Jurkat, Clone E6-1 (cell line): Measurements from ENCODE around the gene ZFHX3.

Source experiments
- DNase-seq: peaks from one replicate; pipeline ENCODE4 v3.0.0-alpha.2; 2011; ENCODE audit warnings: low read depth, low spot score
- H3K4me3 ChIP-seq: 2 replicates; pipeline ENCODE4 v1.5.1; 2011; ENCODE audit warnings: mild to moderate bottlenecking, low read length, control low read depth, moderate library complexity

Gene ZFHX3

DNA sequence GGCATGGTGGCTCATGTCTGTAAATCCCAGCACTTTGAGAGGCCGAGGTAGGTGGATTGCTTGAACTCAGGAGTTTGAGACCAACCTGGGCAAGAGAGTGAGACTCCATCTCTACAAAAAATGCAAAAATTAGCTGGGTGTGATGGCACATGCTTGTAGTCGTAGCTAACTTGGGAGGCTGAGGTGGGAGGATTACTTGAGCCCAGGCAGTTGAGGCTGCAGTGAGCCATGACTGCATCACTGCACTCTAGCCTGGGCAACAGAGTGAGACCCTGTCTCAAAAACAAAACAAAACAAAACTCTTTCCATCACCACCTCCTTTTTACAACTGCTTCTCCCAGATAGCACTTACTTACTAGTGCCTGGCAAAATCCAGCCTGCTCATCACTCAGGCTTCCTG lies 214.0 kb downstream of the ZFHX3 start:
- DNase-seq = no peak

DNA sequence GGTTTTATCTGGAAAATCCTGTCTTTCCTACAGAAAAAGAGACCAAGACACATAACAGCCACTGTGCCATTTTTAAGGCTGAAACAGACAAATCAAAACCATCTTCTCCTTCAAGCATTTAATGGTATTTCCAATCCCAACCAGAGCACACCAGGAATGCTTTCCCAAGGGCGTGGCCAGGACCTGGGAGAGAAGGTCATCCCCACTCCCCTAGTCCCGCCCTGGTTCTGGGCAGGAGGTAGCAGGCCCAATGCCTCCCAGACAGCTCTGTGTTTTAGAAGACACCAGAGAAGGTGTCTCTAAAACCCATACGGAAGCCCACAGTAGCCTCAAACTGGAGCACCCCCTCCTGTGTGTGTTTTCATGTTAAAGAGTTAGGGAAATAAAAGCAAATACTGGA lies 214.4 kb downstream of the ZFHX3 start:
- DNase-seq = no peak
- H3K4me3 ChIP-seq = no peak overlapping the region

More for the DNA sequence above, 214.0 kb downstream of the ZFHX3 start:
- H3K4me3 ChIP-seq = no peak overlapping the region

DNA sequence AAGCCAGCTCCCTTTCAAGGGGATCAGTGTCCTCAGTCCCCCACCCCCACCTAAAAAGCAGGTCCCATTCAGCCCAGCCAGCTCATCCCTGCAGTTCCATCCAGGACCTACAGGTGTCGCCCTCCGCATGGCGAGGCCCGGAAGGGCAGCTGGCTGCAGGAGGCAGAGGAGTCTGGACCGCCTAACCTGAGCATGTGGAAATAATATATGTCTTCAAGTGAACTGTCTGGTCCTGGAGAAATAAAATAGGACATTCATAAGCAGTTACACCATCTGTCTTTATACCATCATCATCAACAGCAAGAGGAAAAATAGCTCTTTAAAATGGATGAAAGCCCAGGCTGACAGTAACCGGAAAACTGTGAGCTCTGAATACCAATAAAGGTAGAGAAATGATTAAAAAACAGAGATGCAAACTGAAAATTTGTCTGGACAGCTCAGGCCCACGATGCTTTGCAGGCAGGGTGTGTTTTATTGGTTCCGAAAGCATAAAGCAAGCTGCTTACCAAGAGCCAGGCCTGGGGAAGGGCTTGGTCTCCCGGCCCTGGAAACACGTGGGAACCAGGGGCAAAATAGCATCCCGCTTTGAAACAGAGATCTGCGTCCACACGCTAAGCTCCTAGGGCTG lies 215.2 kb downstream of the ZFHX3 start:
- no peak for DNase-seq
- no peak overlapping the region for H3K4me3 ChIP-seq

DNA sequence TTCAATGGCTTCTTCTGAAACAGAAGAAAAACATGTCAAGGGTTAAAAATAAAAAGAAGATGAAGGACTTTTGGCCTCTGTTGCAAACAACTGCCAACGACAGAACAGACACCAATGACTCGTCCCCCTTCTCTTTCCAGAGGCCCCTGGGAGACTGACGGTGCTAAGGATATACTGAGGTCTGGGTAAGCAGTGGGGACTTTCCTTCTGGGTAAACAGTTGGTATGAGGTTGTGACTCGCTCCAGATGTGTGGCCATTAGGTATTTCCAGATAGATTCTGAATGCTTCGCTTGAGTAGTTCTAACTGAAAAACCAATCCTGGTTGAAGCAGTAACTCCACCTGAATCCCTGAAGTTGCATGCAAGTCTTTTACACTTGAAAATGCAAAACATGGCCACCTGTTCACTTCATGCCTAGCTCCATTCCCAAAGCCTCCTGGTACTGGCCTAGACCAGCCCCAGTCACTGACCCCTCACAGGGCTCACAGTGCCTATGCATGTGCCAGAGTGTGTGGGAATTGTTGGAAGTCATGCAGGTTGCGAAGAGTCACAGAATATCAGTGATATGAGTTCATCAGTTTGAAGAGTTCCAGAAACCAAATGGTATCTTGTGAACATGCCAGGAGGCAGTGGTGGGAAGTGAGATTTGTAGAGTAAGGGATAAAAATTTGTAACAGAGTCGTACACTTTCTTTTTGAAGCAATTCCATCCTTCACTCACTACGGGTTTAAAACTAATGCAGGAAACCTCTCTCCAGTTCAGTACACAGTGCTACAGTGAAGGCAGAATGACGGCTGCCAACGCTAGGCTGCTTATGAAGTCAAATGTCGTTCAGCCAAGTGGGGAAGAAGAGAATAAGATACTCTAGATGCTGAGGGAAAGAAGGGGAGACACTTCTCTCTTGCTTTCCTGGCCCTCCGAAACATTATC lies 217.8 kb downstream of the ZFHX3 start:
- no peak overlapping the region for H3K4me3 ChIP-seq
- DNase-seq = no peak

DNA sequence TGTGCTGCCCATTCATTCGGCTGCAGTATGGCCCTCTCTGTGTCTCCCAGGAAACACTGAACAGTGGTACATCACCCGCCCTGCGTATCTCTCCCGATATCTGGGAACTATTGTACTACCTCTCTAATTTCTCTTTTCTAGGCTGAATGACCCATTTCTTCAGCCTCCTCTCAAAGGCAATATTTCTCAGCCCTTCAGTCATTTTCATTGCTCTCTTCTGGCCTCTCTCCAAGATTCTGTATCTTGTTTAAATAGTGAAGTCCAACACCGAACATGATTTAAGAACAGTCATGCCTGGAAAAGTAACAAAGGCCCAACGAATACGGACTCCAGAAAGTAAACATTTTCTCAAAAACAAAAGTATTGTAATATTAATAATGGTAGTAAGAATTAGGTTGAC lies 220.1 kb downstream of the ZFHX3 start:
- DNase-seq = no peak
- H3K4me3 ChIP-seq = no peak overlapping the region

DNA sequence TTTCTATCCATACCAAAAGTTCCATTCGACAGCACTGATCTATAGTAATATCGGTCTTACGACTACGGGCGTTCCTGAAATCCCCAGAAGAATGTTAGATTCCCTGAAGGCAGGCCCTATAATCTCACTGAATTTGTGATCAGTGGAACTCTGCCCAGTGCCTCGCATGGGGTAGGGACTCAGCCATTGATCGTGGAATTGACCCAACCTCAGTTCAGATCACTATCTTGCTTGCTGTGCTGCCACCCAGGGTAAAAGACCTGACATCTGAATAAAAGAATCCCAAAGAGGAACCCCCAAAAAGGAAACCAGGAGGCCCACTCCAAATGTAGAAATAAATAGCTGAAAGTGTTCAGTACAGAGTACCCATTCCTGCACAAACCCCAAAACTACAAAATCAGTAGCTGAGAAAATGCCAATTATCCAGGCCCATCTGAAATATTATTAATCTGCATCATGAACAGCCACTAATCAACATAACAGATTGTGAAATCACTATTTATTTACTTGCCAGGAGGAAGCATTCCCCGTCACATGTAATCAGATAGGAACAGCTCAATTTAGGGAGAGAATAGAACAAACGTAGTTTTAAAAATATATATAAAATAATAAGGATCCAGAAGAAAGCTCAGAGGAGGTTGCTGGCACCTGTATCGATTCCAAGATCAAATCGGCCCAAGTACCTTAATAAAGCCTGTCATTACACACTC lies 221.9 kb downstream of the ZFHX3 start:
- no peak for DNase-seq
- no peak overlapping the region for H3K4me3 ChIP-seq

DNA sequence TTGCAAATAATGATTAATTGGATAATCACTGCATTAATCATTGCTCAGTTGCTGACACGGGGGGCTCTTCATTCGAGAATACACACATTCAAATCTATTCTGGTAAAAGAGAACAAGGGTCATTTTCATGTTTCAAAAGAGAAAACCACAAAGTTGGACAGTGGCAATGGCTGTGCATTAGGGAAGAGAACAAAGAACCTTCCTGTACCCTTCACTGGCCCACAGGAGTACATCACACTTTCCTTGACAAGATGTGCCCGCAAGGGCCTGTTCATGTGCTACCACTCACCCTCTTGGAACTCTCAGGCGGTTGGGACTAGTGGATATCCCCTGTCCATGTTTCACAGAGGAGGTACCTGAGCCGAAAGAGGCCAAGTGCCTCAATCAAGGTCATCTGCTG lies 223.2 kb downstream of the ZFHX3 start:
- H3K4me3 ChIP-seq = no peak overlapping the region
- DNase-seq = no peak

DNA sequence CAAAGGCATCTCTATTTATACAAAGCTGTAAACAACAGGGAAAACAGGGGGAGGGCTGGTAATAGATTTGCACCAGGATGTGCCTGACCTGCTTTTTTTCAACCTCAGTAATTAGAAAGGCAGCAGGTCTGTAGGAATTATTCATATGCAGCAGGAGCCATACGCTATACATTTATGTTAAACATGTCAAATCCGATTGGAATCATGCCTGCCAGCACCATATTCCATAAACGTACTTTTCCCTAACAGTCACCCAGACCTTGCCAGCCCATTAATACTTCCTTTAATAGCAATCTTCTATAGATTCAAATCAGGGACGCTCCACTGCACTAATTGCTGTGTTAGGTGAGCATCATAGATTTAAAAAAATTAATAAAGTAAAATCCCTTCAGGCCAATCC lies 223.9 kb downstream of the ZFHX3 start:
- no peak for DNase-seq

DNA sequence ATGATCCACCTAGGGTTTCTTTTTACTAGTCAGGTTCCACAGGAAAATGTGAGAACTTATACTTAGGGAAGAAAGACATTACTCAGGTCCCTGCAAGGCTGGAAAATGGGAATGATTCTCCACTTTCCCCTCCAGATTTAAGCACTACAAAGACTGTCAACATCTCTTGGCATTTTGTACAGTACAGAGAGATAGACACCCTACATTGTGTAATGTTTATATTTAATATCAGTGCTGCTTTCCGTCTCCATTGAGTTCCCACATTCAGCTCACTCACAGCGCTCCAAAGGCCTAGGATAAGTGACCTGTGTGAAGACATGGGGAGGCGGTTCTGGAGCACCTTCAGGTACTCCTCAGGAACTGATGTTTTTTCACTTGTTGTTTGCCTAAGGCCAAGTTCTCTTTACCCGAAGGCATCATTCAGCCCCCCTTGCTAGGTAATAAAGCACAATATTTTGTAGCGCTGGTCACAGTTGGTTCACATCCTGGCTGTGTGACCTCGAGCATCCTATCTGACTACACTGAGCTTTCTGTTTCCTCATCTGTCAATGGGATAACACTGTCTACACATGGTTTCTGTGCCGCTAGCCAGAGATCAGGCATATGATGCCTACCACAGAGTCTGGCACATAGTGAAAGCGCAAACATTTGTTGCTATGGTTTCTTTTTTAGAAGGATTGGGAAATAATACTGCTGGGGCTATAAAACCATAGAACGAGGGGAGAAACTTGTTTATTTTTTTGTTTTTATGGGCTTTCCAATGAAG lies 226.6 kb downstream of the ZFHX3 start:
- DNase-seq = no peak
- no peak overlapping the region for H3K4me3 ChIP-seq

More for the DNA sequence above, 223.9 kb downstream of the ZFHX3 start:
- H3K4me3 ChIP-seq = no peak overlapping the region

DNA sequence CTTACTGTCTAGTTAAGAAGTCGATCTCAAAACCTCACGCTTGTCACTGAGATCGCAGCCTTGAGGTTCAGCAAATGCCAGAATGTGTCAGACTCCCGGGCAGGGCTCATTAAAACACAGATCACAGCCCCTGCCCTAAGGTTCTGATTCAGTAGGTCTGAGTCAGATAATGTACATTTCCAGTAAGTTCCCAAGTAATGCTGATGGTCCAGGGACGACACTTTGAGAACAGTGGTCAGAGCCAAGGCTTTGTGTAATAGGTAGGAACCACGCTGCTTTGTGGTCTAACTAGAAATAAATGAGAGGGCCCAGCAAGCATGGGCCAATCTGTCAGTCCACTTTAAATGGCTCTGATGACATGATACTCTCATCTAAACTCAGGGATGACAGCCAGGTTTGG lies 228.6 kb downstream of the ZFHX3 start:
- no peak for DNase-seq
- H3K4me3 ChIP-seq = no peak overlapping the region

DNA sequence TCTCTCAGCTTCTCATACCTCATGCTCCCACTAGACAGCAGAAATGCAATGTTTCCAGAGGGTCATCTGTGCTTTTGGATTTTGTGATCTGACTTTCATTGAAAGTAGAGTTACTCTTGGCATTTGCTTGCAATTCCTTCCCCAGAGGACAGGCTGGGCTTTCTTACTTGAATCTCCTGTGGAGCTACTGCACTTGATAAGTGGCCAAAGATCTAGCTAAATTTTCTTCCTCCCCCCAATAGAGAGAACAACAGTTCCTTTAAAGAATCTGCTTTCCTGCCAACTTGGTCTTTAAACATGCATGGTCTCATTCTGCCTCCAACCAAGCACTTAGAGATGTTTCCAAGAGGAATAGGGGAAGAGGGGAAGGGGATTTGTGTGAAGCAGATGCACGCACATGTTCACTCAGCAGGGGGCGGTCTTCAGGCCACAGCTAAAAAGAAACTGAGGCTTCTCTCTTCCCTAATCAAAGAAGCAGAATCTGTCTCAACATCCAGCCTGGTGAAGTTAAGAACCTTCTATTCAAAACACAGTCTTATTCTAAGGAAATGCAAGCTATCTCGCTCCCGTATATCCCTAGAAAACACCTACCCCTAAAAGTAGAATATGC lies 229.6 kb downstream of the ZFHX3 start:
- no peak overlapping the region for H3K4me3 ChIP-seq
- peak; percentile 8 for DNase-seq

DNA sequence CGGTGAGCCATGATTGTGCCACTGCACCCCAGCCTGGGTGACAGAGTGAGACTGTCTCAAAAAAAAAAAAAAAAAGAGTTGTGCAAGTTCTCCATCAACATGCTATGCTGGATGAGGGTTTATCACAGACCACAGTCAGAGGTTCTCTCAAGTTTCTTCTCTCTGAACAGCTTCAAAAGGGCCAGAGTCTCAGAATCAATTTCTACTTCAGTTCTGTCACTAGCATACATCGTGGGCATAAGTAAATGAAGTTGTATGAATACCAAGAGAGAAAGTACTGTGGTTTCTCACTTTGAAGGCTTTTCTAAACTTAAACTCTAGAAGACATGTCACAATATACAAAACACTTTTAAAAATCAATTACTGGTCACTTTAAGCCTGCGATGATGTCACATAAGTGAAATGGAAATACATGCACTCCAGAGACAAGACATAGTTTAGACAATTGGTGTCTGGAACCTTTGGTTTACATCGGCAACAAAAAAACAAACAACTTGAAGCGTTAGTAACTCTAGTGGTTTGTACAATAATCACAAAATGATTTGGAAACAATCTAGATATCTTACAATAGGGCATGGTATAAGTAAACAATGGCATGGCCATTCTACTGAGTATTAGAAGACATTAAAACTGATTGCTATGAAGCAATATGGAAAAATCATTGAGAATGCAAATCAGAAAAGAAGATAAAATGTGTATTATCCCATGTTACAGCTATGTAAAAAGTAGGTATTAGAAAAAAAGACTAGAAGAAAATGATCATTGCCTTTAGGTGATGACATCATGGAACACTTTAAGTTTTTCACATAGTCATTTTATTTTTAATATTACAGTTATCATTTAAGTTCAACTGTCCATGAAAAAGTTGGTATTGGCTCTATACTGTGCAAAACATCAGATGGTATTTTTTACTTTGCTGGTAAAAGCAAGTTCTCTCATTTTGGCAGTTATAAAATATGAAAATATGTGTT lies 232.3 kb downstream of the ZFHX3 start:
- H3K4me3 ChIP-seq = no peak overlapping the region
- DNase-seq = no peak

DNA sequence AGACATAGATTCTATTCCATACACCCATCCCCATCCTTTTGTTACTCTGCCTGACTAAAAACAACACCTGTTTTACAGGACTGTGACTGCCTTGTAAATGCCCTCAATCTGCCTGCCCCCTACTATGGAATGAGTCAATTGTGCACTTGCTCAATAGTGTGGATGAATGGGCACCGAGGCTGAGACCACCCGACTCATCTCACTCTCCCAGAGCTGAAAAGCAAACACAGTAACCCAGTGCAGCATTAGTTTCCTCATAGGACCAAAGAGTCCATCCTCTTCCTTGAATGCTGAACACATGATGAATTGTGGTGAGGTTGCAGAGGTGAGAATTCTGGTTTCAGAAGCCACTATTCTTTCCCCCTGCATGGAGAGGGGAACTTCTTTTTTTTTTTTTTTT lies 233.7 kb downstream of the ZFHX3 start:
- DNase-seq = no peak

DNA sequence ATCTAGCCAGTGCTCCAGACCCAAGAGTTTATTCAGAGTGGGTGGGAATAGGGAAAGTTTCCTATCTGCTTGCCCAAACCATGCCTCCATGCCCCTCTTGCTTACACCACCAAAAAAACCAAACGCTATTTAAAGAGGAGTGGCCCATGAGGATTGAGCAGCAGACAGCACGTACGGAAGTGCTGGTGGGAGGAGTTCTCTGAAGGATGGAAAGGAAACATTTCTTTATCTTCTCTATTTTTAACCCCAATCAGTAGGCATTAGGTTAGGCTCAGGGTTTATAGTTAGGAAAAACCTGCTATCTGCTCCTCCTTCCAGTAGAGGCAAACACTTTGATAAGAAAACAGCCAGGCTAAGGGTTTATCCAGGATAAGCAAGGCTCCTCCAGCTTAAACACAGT lies 235.3 kb downstream of the ZFHX3 start:
- no peak overlapping the region for H3K4me3 ChIP-seq
- no peak for DNase-seq

More for the DNA sequence above, 233.7 kb downstream of the ZFHX3 start:
- H3K4me3 ChIP-seq = no peak overlapping the region

DNA sequence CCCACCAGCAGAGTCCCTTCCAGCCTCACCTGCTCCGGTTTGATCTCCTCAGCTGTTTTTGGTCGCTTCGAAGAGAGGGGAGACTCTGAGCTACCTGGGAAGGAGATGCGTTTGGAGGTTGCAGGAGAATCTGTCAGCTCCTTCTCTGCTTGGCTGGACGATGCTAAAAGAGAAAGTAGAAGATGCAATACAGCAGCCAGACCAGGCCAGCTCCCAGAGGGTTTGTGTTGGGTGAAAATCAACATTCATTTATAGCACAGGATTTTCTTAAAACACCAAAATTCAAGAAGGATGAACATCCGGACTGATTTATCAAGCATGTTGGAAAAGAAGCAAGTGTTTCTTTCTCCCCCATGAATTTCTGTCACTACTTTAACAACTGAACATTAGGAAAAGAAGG lies 236.1 kb downstream of the ZFHX3 start:
- no peak overlapping the region for H3K4me3 ChIP-seq
- no peak for DNase-seq

DNA sequence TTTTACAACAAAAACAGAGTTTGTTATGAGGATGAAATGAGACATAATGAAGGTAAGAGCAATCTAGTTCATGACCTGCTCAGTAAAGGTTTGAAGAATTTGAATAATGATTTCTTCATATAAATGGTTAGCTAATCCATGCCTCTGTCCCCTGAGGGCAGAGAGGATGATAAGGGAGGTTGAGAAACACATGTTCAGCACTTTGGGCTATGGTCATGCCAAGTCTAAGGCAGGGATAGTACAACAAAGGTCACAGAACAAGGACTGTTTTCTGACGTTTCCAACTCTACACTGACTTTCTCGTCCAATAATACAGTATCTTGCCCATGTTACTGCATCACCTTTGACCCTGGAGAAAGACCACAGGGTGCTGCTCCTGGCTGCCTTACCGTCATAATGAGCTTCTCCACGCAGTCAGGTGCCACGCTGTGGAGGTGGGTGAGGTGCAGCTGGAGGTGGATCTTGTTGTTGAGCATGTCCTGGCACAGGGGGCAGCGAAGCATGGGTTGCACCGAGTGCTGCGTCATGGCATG lies 236.7 kb downstream of the ZFHX3 start:
- no peak for DNase-seq
- no peak overlapping the region for H3K4me3 ChIP-seq

DNA sequence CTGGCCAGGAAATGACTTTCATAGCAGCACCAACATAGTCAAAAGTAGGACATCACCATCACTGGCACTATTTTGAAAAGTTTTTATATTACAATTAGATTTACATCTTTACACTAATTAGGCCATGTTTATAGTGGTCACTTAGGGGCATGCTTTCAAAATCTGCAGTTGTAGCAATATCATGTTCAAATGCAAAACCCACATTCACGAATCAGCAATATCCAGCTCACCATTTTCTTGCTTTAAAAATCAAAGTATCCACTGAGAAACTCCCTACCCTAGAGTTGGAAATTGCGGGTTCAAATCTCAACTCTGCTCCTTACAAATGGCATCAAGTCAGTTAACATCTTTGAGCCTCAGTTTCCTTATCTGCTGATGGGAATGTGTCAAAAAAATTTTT lies 237.4 kb downstream of the ZFHX3 start:
- DNase-seq = no peak
- H3K4me3 ChIP-seq = no peak overlapping the region

DNA sequence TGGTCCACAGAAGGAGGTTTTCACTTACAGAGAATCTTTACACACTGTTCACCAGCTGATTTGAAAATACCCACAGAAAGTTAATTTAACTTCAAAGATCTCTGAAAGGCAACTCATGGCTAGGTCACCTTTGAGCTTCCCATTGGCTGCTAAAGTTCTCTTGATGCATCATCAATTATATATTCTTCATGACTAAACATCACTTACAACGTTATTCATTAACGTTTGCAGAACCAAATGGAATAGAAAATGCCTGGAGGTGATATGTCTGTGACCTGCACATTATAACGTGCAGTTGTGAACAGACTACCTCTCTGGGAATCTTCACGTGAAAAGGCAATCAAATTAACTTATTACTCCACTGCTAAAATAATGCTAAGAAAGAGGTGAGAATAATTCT lies 238.5 kb downstream of the ZFHX3 start:
- no peak overlapping the region for H3K4me3 ChIP-seq
- DNase-seq = no peak
